WTC11 (cell line): ENCODE measurements around the gene CIRBP.

Experiments used
- IRF2 ChIP-seq: sonication (generic); formaldehyde crosslinking; IDR thresholded peaks from 2 replicates; pipeline ENCODE4 v1.8.0; 2022; ENCODE audit warnings: low read depth, missing genetic modification reagents, borderline replicate concordance
- KAT7 ChIP-seq: sonication (generic); formaldehyde crosslinking; IDR thresholded peaks from 2 replicates; pipeline ENCODE4 v1.8.1; 2023; ENCODE audit warnings: missing genetic modification reagents, mild to moderate bottlenecking, borderline replicate concordance
- NR1H2 ChIP-seq: sonication (generic); formaldehyde crosslinking; IDR thresholded peaks from 2 replicates; pipeline ENCODE4 v1.9.0; 2021; ENCODE audit warnings: mild to moderate bottlenecking, moderate library complexity, missing genetic modification reagents
- TF ChIP-seq, protein P1 (sequence below): fragments of 200-600 bp; IDR thresholded peaks from 2 replicates; pipeline ENCODE4 v1.8.0; 2022; ENCODE audit warnings: antibody characterized with exemption
- TF ChIP-seq, protein P2 (sequence below): sonication (generic); formaldehyde crosslinking; IDR thresholded peaks from 2 replicates; pipeline ENCODE4 v1.8.1; 2022; ENCODE audit warnings: missing genetic modification reagents, borderline replicate concordance
- TF ChIP-seq, protein P3 (sequence below): sonication (generic); formaldehyde crosslinking; conservative IDR thresholded peaks from 2 replicates; pipeline ENCODE4 v1.8.1; 2023; ENCODE audit warnings: mild to moderate bottlenecking, low read depth, missing genetic modification reagents, moderate library complexity

DNA sequence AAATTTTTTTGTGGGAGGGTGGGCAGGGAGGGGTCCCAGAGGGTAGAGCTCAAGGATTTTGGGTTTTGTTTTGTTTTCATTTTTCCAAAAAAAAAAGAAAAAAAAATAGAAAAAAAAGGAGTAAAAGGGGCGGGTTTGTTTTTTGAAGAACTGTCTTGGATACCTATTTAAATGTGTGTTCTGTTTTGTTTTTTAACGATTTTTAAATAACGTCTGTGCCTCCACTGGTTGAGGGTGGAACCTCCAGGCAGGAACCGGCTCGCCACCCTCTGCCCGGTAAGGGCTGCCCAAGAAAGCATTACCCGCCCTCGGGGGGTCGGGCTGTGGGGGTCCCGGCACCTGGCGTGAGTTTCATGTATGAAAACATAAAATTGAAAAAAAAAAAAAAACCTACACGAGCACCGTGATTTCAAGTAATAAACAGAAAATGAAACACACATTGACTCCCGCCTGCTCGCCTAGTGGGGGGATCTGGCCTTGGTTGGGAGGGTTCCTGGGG lies 10.4 kb upstream of the CIRBP start:
- TF ChIP-seq, protein P1, sequence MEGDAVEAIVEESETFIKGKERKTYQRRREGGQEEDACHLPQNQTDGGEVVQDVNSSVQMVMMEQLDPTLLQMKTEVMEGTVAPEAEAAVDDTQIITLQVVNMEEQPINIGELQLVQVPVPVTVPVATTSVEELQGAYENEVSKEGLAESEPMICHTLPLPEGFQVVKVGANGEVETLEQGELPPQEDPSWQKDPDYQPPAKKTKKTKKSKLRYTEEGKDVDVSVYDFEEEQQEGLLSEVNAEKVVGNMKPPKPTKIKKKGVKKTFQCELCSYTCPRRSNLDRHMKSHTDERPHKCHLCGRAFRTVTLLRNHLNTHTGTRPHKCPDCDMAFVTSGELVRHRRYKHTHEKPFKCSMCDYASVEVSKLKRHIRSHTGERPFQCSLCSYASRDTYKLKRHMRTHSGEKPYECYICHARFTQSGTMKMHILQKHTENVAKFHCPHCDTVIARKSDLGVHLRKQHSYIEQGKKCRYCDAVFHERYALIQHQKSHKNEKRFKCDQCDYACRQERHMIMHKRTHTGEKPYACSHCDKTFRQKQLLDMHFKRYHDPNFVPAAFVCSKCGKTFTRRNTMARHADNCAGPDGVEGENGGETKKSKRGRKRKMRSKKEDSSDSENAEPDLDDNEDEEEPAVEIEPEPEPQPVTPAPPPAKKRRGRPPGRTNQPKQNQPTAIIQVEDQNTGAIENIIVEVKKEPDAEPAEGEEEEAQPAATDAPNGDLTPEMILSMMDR, result no peak
- TF ChIP-seq KAT7, result no peak
- TF ChIP-seq NR1H2, result no peak
- TF ChIP-seq IRF2, result no peak
- TF ChIP-seq, protein P2, sequence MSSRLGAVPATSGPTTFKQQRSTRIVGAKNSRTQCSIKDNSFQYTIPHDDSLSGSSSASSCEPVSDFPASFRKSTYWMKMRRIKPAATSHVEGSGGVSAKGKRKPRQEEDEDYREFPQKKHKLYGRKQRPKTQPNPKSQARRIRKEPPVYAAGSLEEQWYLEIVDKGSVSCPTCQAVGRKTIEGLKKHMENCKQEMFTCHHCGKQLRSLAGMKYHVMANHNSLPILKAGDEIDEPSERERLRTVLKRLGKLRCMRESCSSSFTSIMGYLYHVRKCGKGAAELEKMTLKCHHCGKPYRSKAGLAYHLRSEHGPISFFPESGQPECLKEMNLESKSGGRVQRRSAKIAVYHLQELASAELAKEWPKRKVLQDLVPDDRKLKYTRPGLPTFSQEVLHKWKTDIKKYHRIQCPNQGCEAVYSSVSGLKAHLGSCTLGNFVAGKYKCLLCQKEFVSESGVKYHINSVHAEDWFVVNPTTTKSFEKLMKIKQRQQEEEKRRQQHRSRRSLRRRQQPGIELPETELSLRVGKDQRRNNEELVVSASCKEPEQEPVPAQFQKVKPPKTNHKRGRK (CRISPR knock-in tag), result no peak
- TF ChIP-seq, protein P3, sequence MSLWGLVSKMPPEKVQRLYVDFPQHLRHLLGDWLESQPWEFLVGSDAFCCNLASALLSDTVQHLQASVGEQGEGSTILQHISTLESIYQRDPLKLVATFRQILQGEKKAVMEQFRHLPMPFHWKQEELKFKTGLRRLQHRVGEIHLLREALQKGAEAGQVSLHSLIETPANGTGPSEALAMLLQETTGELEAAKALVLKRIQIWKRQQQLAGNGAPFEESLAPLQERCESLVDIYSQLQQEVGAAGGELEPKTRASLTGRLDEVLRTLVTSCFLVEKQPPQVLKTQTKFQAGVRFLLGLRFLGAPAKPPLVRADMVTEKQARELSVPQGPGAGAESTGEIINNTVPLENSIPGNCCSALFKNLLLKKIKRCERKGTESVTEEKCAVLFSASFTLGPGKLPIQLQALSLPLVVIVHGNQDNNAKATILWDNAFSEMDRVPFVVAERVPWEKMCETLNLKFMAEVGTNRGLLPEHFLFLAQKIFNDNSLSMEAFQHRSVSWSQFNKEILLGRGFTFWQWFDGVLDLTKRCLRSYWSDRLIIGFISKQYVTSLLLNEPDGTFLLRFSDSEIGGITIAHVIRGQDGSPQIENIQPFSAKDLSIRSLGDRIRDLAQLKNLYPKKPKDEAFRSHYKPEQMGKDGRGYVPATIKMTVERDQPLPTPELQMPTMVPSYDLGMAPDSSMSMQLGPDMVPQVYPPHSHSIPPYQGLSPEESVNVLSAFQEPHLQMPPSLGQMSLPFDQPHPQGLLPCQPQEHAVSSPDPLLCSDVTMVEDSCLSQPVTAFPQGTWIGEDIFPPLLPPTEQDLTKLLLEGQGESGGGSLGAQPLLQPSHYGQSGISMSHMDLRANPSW (CRISPR knock-in tag), result no peak
